Calu3 (cell line): Measurements from ENCODE around the gene SLC38A9. TPM values are rescaled to one million over a fixed set of nuclear protein-coding genes. Genes with fewer than 3 reads are reported as not detected.

ENCODE experiments used
- BruUV-seq: library from RNA; stranded (reverse); fragments of 400-500 nt; replicated peaks from 2 replicates; lab custom pipeline; 2021; lab: Mats Ljungman, UMichigan
- CTCF ChIA-PET: fragments of 300-600 bp; sonication (Branson Sonifier 250); formaldehyde crosslinking; loops from one replicate; lab custom pipeline; 2022; ENCODE audit warnings: antibody characterized with exemption; lab: Charles Lee
- DNase-seq: peaks from one replicate; pipeline ENCODE4 v3.0.0; 2022
- H3K27ac Mint-ChIP-seq: one replicate; pipeline ENCODE4 v1.8.0; 2022; ENCODE audit warnings: mixed read lengths; ENCODE audit not compliant: unreplicated experiment
- H3K27me3 Mint-ChIP-seq: one replicate; pipeline ENCODE4 v1.8.0; 2022; ENCODE audit warnings: mixed read lengths; ENCODE audit not compliant: unreplicated experiment
- H3K36me3 Mint-ChIP-seq: one replicate; pipeline ENCODE4 v1.8.0; 2022; ENCODE audit warnings: mild to moderate bottlenecking, moderate library complexity, mixed read lengths; ENCODE audit not compliant: insufficient read depth, unreplicated experiment
- H3K4me1 Mint-ChIP-seq: one replicate; pipeline ENCODE4 v1.8.0; 2022; ENCODE audit warnings: mild to moderate bottlenecking, low read depth, mixed read lengths; ENCODE audit not compliant: unreplicated experiment
- H3K4me3 Mint-ChIP-seq: one replicate; pipeline ENCODE4 v1.8.0; 2022; ENCODE audit warnings: mild to moderate bottlenecking, low read depth, moderate library complexity, mixed read lengths; ENCODE audit not compliant: unreplicated experiment
- H3K9me3 Mint-ChIP-seq: one replicate; pipeline ENCODE4 v1.8.0; 2022; ENCODE audit warnings: low read depth, mixed read lengths; ENCODE audit not compliant: unreplicated experiment
- intact Hi-C: fragments of 100-400 bp; cut with micrococcal nuclease; formaldehyde crosslinking; loops from one replicate; pipeline ENCODE4 v1.10.0; 2022; ENCODE audit not compliant: unreplicated experiment
- total RNA-seq: library from RNA; stranded (reverse); gene quantifications from 2 replicates; pipeline ENCODE4 v1.2.3, GENCODE V29; 2022
- TF ChIP-seq, protein P1 (sequence below): fragments of 200-600 bp; IDR thresholded peaks from one replicate; pipeline ENCODE4 v1.8.0; 2022; ENCODE audit warnings: antibody characterized with exemption; ENCODE audit not compliant: unreplicated experiment

The SLC38A9 gene
- total RNA-seq, 1 experiment from 2014 or later: 30.5 TPM

DNA sequence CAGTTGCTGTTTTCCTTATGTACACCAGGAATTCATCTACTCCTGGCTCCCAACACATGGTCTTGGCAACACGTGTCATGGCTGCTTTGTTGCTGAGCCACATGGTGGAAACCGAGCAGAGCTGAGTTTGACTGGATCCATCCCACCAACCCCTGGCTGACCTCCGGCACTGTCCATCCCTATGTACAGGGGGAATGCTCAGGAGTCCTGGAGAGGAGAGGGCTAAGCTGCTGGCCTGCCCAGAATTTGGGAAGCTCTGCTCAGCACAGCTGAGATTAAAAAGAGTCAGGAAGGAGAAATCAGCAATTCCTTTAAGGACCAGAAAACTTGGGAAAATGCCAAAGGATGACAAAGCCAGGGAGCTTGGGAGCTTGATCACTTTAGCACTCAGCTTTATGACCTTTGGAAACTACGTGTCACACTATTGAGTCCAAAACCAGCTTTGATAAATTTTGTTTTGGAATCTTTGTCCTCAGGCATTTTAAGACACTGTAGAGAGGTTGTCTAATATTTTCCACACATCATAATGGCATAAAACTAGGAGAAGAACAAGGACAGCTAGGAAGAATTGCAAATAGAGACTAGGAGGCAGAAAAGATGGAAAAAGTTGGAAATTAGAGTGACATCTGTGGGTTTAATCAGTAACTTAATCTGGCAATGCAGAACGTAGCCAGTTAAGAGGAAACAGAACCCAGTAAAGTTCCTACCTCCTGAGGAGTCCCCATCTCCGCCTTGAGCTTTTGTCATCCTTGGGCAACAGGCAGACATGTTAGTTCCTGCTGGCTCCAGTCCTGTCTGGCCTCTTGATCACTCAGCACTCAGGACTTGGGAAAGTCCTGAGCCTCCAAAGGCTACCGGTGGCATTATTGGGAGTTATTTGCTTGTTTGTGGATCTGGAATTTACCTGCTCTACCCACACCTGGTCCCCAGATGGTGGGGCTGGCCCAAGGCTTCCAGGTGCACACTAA lies 114.8 kb downstream of the SLC38A9 start:
- TF ChIP-seq, protein P1, sequence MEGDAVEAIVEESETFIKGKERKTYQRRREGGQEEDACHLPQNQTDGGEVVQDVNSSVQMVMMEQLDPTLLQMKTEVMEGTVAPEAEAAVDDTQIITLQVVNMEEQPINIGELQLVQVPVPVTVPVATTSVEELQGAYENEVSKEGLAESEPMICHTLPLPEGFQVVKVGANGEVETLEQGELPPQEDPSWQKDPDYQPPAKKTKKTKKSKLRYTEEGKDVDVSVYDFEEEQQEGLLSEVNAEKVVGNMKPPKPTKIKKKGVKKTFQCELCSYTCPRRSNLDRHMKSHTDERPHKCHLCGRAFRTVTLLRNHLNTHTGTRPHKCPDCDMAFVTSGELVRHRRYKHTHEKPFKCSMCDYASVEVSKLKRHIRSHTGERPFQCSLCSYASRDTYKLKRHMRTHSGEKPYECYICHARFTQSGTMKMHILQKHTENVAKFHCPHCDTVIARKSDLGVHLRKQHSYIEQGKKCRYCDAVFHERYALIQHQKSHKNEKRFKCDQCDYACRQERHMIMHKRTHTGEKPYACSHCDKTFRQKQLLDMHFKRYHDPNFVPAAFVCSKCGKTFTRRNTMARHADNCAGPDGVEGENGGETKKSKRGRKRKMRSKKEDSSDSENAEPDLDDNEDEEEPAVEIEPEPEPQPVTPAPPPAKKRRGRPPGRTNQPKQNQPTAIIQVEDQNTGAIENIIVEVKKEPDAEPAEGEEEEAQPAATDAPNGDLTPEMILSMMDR: no peak
- Mint-ChIP-seq H3K27me3 (no peaks in the 10 kb centered on the region), H3K9me3 (peaks cover 2% of the 10 kb centered on the region), H3K27ac (no peak overlapping the region), H3K4me3 (no peak overlapping the region), H3K36me3 (no peaks in the 10 kb centered on the region), H3K4me1 (peaks cover 40% of the 10 kb centered on the region)
- CTCF ChIA-PET: interaction anchor here (0.8 kb wide), 1 partner anchor 10 kb away, joined by 5 read pairs; no protein-coding TSS in a partner anchor
- BruUV-seq: no TSS peak
- intact Hi-C loops: no loop called here
- DNase-seq: no peak

DNA sequence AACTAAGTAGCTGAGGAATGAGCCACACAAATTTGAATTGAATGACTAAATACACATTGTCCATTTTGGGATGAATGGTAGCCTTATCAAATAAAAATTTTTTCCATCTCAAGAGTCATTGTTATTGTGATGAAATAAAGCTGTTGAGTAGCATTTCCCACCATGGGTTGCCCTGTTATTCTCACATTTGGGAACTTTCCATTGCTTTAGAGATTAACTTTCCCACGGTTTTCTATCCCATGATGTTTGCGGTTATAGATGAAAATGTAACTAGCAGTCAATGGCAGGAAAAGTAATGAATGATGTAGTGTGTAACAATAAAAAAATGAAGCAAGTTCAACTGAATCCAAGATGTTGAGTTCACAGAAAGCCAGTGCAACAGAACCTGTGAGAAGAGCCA lies 117.5 kb downstream of the SLC38A9 start:
- no peak for DNase-seq
- no peaks in the 10 kb centered on the region for H3K27me3 Mint-ChIP-seq
- TF ChIP-seq, protein P1: no peak
- no peak overlapping the region for H3K27ac Mint-ChIP-seq
- H3K4me3 Mint-ChIP-seq: no peak overlapping the region
- peaks cover 2% of the 10 kb centered on the region for H3K9me3 Mint-ChIP-seq
- no TSS peak for BruUV-seq
- intact Hi-C loops: no loop called here
- peaks cover 19% of the 10 kb centered on the region for H3K4me1 Mint-ChIP-seq
- no peaks in the 10 kb centered on the region for H3K36me3 Mint-ChIP-seq
- CTCF ChIA-PET: interaction anchor here (0.5 kb wide), 1 partner anchor 116 kb away, joined by 3 read pairs; no protein-coding TSS in a partner anchor

- Mint-ChIP-seq H3K4me1 (peaks cover 13% of the 10 kb centered on the region), H3K27ac (no peak overlapping the region), H3K36me3 (no peaks in the 10 kb centered on the region), H3K4me3 (no peak overlapping the region), H3K27me3 (no peaks in the 10 kb centered on the region), H3K9me3 (peaks cover 2% of the 10 kb centered on the region)
- BruUV-seq: no TSS peak
- intact Hi-C loops: no loop called here
- TF ChIP-seq, protein P1: no peak
- DNase-seq: no peak
- CTCF ChIA-PET: interaction anchor here (0.6 kb wide), 1 partner anchor 33 kb away, joined by 3 read pairs; no protein-coding TSS in a partner anchor
Measured at GRCh38 chr5:55593115-55593472, 119.0 kb downstream of the SLC38A9 start.

DNA sequence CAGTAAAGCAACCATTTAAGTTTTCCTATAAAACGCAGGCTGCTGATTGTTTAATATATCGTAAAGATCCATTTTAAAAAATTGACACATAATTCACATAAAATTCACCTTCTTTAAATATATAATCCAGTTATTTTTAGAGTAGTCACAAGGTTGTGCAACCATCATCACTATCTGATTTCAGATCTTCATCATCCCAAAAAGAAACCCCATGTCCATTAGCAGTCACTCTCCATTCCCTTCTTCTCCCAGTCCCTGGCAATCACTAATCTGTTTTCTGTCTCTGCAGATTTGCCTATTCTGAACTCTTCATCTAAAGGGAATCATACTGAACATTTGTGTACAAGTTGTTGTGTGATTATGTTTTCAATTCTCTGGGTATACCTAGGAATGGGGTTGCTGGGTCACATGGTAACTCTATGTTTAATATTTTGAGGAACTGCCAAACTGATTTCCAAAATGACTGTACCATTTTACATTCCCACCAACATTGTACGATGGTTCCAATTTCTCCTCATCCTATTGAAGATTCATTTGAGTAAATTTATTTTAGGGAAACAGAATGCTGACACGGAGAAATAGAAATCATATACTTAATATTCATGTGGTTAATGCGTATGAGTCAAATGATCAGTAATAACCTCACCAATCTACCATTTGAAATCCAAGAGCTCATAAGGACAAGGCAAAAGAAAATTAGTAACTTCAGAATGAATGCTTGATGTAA lies 119.6 kb downstream of the SLC38A9 start:
- BruUV-seq: no TSS peak
- peaks cover 7% of the 10 kb centered on the region for H3K4me1 Mint-ChIP-seq
- no peaks in the 10 kb centered on the region for H3K27me3 Mint-ChIP-seq
- no peak for DNase-seq
- H3K27ac Mint-ChIP-seq: no peak overlapping the region
- CTCF ChIA-PET: interaction anchor here (0.6 kb wide), 1 partner anchor 33 kb away, joined by 3 read pairs; no protein-coding TSS in a partner anchor
- H3K36me3 Mint-ChIP-seq: no peaks in the 10 kb centered on the region
- intact Hi-C loops: no loop called here
- peaks cover 2% of the 10 kb centered on the region for H3K9me3 Mint-ChIP-seq
- no peak overlapping the region for H3K4me3 Mint-ChIP-seq
- TF ChIP-seq, protein P1: no peak
